ENCODE results near the gene SV2C. TPM values are rescaled to one million over a fixed set of nuclear protein-coding genes. Genes with fewer than 3 reads are reported as not detected.

Gene SV2C
- total RNA-seq, 1 donor from 2014 or later = 17.8 TPM

- no peaks in the 10 kb centered on the region for H3K4me1 Mint-ChIP-seq (ENCODE audit: low read depth, unreplicated experiment)
- peaks cover 2% of the 10 kb centered on the region for H3K27me3 Mint-ChIP-seq (ENCODE audit: unreplicated experiment)
- no peak overlapping the region for H3K4me3 Mint-ChIP-seq (ENCODE audit: unreplicated experiment)
- peaks cover 1% of the 10 kb centered on the region for H3K9me3 Mint-ChIP-seq (ENCODE audit: unreplicated experiment)
- no peak for TF ChIP-seq CTCF (IDR thresholded peaks at IDR 0.05; ENCODE audit: partially characterized antibody, unreplicated experiment)
- no peak for DNase-seq
- H3K27ac Mint-ChIP-seq (ENCODE audit: unreplicated experiment) = no peak overlapping the region
- H3K36me3 Mint-ChIP-seq (ENCODE audit: unreplicated experiment) = no peaks in the 10 kb centered on the region
Measured at GRCh38 chr5:76046741-76047140, 36.4 kb upstream of the SV2C start.

GRCh38 chr5:76050134-76050533 is 33.0 kb upstream of the SV2C start:
- H3K4me1 Mint-ChIP-seq (ENCODE audit: low read depth, unreplicated experiment) = no peaks in the 10 kb centered on the region
- H3K27ac Mint-ChIP-seq (ENCODE audit: unreplicated experiment) = no peak overlapping the region
- H3K36me3 Mint-ChIP-seq (ENCODE audit: unreplicated experiment) = no peaks in the 10 kb centered on the region
- DNase-seq = no peak
- peaks cover 1% of the 10 kb centered on the region for H3K9me3 Mint-ChIP-seq (ENCODE audit: unreplicated experiment)
- no peak for TF ChIP-seq CTCF (IDR thresholded peaks at IDR 0.05; ENCODE audit: partially characterized antibody, unreplicated experiment)
- H3K27me3 Mint-ChIP-seq (ENCODE audit: unreplicated experiment) = no peaks in the 10 kb centered on the region
- no peak overlapping the region for H3K4me3 Mint-ChIP-seq (ENCODE audit: unreplicated experiment)

GRCh38 chr5:76062502-76063041 is 20.6 kb upstream of the SV2C start:
- H3K4me1 Mint-ChIP-seq (ENCODE audit: low read depth, unreplicated experiment) = no peaks in the 10 kb centered on the region
- H3K9me3 Mint-ChIP-seq (ENCODE audit: unreplicated experiment) = peaks cover 3% of the 10 kb centered on the region
- H3K4me3 Mint-ChIP-seq (ENCODE audit: unreplicated experiment) = no peak overlapping the region

GRCh38 chr5:76065258-76065657 is 17.9 kb upstream of the SV2C start:
- H3K4me3 Mint-ChIP-seq (ENCODE audit: unreplicated experiment) = no peak overlapping the region
- H3K27ac Mint-ChIP-seq (ENCODE audit: unreplicated experiment) = no peak overlapping the region
- TF ChIP-seq CTCF (IDR thresholded peaks at IDR 0.05; ENCODE audit: partially characterized antibody, unreplicated experiment) = no peak
- H3K36me3 Mint-ChIP-seq (ENCODE audit: unreplicated experiment) = no peaks in the 10 kb centered on the region
- no peak for DNase-seq
- H3K9me3 Mint-ChIP-seq (ENCODE audit: unreplicated experiment) = peaks cover 3% of the 10 kb centered on the region
- peaks cover 15% of the 10 kb centered on the region for H3K4me1 Mint-ChIP-seq (ENCODE audit: low read depth, unreplicated experiment)
- no peaks in the 10 kb centered on the region for H3K27me3 Mint-ChIP-seq (ENCODE audit: unreplicated experiment)

More at GRCh38 chr5:76062502-76063041, 20.6 kb upstream of the SV2C start:
- no peak for DNase-seq
- no peak overlapping the region for H3K27ac Mint-ChIP-seq (ENCODE audit: unreplicated experiment)
- H3K27me3 Mint-ChIP-seq (ENCODE audit: unreplicated experiment) = no peaks in the 10 kb centered on the region
- no peaks in the 10 kb centered on the region for H3K36me3 Mint-ChIP-seq (ENCODE audit: unreplicated experiment)
- no peak for TF ChIP-seq CTCF (IDR thresholded peaks at IDR 0.05; ENCODE audit: partially characterized antibody, unreplicated experiment)

GRCh38 chr5:76069061-76069735 is 14.0 kb upstream of the SV2C start:
- Mint-ChIP-seq H3K36me3 (ENCODE audit: unreplicated experiment) (no peaks in the 10 kb centered on the region), H3K4me3 (ENCODE audit: unreplicated experiment) (peak overlapping the region; percentile 14), H3K27ac (ENCODE audit: unreplicated experiment) (peak overlapping the region; percentile 81), H3K4me1 (ENCODE audit: low read depth, unreplicated experiment) (peaks cover 15% of the 10 kb centered on the region), H3K27me3 (ENCODE audit: unreplicated experiment) (no peaks in the 10 kb centered on the region), H3K9me3 (ENCODE audit: unreplicated experiment) (no peaks in the 10 kb centered on the region)
- no peak for TF ChIP-seq CTCF (IDR thresholded peaks at IDR 0.05; ENCODE audit: partially characterized antibody, unreplicated experiment)
- peak; percentile 16 for DNase-seq

Measured in glutamatergic neuron (in vitro differentiated cells).